Mammary epithelial cell (primary cell): ENCODE data around the gene CT45A10.

Source experiments
- CTCF ChIP-seq, 2 donors: IDR thresholded peaks in 1 of 2; conservative IDR thresholded peaks in 1 of 2; 2 replicates each; pipeline ENCODE4 v1.5.1; 2011 to 2012; ENCODE audit warnings: inconsistent platforms in 2 of 2, low read length in 2 of 2, mild to moderate bottlenecking in 2 of 2, control low read depth in 1 of 2, low read depth in 1 of 2; ENCODE audit not compliant: insufficient read depth in 1 of 2; ENCODE audit errors: extremely low read depth in 1 of 2
- EZH2 ChIP-seq: IDR thresholded peaks from 2 replicates; pipeline ENCODE4 v1.6.1; 2012; ENCODE audit warnings: low read length, inconsistent platforms, borderline replicate concordance

- TF ChIP-seq CTCF (conservative IDR thresholded peaks at IDR 0.05 in 1 of 2, IDR thresholded peaks at IDR 0.05 in 1 of 2; ENCODE audit: extremely low read depth in 1 of 2, insufficient read depth in 1 of 2, low read depth in 1 of 2, low read length in 2 of 2) (peak; percentile 71 to 79), EZH2 (no peak)
These were observed 38.6 kb upstream of the CT45A10 start for GRCh38 chrX:135931644-135932487.
